ENCODE results near the gene ADAP1. TPM values are rescaled to one million over a fixed set of nuclear protein-coding genes. Genes with fewer than 3 reads are reported as not detected.
A peak's percentile ranks its signal among the peaks of the same experiment; 100 is the strongest.

ADAP1 gene
- polyA plus RNA-seq, 6 donors from 2014 or later = 3.3 to 7.0 (median 4.3) TPM

DNA sequence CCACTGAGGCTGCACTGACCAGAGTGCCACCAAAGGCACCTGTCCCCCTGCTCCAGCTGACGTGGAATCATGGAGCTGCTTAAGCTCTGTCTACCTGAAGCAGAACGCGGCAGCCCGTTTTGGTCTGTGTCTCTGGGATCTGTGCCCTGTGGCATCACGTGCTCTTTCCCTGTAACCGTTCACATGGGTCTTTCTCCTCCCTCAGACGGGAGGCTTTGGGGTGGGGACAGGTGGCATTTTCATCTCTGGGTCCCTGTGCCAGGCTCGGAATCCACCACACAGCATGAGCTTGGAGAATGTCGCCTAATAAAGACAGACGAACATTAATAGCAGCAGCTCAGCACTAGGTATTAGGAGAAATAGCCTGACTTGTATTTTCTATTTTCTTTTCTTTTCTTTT lies 1.6 kb upstream of the ADAP1 start:
- H3K27ac Mint-ChIP-seq = peak overlapping the region in 1 of 6 donors; percentile 89
- H3K9me3 Mint-ChIP-seq = no peaks in the 10 kb centered on the region
- DNase-seq (no peak), ATAC-seq (ENCODE audit: low read depth in 2 of 2) (no peak)
- peaks cover 0 to 11% (median 0%) of the 10 kb centered on the region in 3 donors for H3K27me3 Mint-ChIP-seq
- H3K4me3 Mint-ChIP-seq = peak overlapping the region in 7 of 8 donors; percentile 50 to 85 (median 68)
- peaks cover 0 to 4% (median 4%) of the 10 kb centered on the region in 3 donors for H3K4me1 Mint-ChIP-seq
- H3K36me3 Mint-ChIP-seq = no peaks in the 10 kb centered on the region

- peak; percentile 28 for DNase-seq
- H3K36me3 Mint-ChIP-seq = no peaks in the 10 kb centered on the region
- peak overlapping the region in 6 of 8 donors; percentile 12 to 72 (median 54) for H3K4me3 Mint-ChIP-seq
- H3K9me3 Mint-ChIP-seq = no peaks in the 10 kb centered on the region
- ATAC-seq (ENCODE audit: low read depth in 2 of 2) = peak; percentile 23 to 27
- peaks cover 0 to 11% (median 6%) of the 10 kb centered on the region in 3 donors for H3K27me3 Mint-ChIP-seq
- peaks cover 4 to 14% (median 7%) of the 10 kb centered on the region in 3 donors for H3K4me1 Mint-ChIP-seq
- no peak overlapping the region for H3K27ac Mint-ChIP-seq
Observed at GRCh38 chr7:953547-954327, 743 bp downstream of the ADAP1 start.

- H3K27ac Mint-ChIP-seq = peak overlapping the region in 1 of 6 donors; percentile 36
- DNase-seq = no peak
- peaks cover 0 to 11% (median 8%) of the 10 kb centered on the region in 3 donors for H3K27me3 Mint-ChIP-seq
- H3K9me3 Mint-ChIP-seq = no peaks in the 10 kb centered on the region
- H3K4me1 Mint-ChIP-seq = peaks cover 4 to 14% (median 11%) of the 10 kb centered on the region in 3 donors
- ATAC-seq (ENCODE audit: low read depth in 2 of 2) = no peak
- H3K4me3 Mint-ChIP-seq = peak overlapping the region in 5 of 8 donors; percentile 19 to 70 (median 44)
- H3K36me3 Mint-ChIP-seq = no peaks in the 10 kb centered on the region
Observed at GRCh38 chr7:952548-953441, 1.7 kb downstream of the ADAP1 start.

DNA sequence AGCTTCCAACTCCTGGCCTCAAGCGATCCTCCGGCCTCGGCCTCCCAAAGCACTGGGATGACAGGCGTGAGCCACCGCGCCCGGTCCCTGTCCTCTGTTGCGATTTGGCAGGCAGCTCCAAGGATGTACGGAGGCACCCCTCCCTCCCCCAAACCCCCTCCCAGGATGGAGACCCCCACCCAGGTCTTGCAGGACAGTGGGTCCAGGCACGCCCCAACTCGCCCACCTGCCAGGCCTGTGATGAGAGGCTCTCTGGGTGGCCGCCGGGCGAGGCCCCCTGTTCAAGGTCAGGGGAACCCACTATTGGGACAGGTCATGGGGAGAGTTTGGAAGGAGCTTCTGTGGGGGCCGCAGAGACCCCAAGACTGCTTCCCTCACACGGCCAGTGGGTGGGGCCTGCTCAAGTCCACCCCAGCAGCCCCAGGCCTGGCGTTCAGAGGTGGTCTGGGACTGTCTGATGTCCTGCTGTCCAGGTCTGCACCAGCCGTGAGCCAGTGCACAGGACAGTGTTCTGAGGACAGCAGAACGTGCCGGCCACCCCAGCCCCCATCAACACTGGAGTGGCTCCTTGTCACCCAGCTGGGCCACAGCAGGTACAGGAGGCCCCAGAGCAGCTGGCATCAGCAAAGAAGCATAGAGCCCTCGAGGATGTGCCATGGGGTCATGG lies 2.5 kb downstream of the ADAP1 start:
- H3K9me3 Mint-ChIP-seq = no peaks in the 10 kb centered on the region
- DNase-seq (no peak), ATAC-seq (ENCODE audit: low read depth in 2 of 2) (no peak)
- H3K27me3 Mint-ChIP-seq = peaks cover 0 to 8% (median 7%) of the 10 kb centered on the region in 3 donors
- H3K4me1 Mint-ChIP-seq = peaks cover 4 to 14% (median 11%) of the 10 kb centered on the region in 3 donors
- peak overlapping the region in 1 of 6 donors; percentile 36 for H3K27ac Mint-ChIP-seq
- no peaks in the 10 kb centered on the region for H3K36me3 Mint-ChIP-seq
- peak overlapping the region in 4 of 8 donors; percentile 19 to 70 (median 32) for H3K4me3 Mint-ChIP-seq

DNA sequence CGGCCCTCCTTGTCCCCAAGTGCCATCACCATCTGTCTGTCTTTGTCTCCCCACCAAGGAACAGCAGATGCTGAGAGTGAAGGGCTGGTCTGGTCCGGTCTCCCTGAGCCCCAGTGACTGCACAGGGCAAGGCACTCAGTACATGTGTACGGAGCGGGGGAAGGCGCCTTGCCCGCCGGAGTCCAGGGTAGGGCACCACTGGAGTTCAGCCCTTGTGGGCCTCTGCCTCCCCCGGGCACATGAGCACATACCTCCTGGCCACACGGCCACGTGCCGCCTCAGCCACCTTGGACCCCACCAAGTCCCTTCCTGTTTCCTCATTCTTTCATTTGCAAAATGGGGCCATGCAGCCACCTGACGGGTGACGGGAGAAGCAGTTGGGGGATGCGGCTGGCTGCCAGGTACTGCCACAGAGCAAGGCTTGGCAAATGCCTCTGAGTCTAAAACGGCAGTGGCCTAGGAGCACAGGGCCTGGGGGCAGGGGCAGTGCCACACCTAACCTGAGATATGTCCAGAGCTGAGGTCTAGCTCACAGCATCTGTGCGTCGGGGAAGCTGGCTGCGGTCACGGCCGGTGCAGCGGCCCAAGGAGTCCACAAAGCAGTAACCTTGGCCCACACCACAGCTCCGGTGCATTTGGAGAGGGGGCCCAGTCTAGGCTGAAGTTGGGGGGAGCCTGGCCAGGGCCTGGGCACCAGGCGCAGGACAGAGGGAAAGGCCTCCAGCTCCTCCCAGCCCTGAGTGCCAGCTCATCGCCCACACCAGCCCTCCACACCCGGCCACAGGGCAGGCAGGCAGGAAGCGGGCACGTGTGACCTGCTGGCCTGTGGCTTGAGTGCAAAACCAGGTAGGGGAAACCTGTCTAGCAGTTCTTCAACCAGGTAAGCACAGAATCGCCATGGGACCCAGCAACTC lies 5.2 kb downstream of the ADAP1 start:
- H3K36me3 Mint-ChIP-seq = no peaks in the 10 kb centered on the region
- ATAC-seq (ENCODE audit: low read depth in 2 of 2) (no peak), DNase-seq (no peak)
- no peak overlapping the region for H3K27ac Mint-ChIP-seq
- H3K4me3 Mint-ChIP-seq = no peak overlapping the region
- H3K4me1 Mint-ChIP-seq = peaks cover 0 to 11% (median 10%) of the 10 kb centered on the region in 3 donors
- no peaks in the 10 kb centered on the region for H3K9me3 Mint-ChIP-seq
- peaks cover 0 to 8% (median 0%) of the 10 kb centered on the region in 3 donors for H3K27me3 Mint-ChIP-seq

GRCh38 chr7:947391-948210 lies 6.9 kb downstream of the ADAP1 start:
- H3K36me3 Mint-ChIP-seq = no peaks in the 10 kb centered on the region
- no peak for ATAC-seq (ENCODE audit: low read depth in 2 of 2)
- no peak overlapping the region for H3K27ac Mint-ChIP-seq
- H3K4me3 Mint-ChIP-seq = peak overlapping the region in 1 of 8 donors; percentile 42
- H3K9me3 Mint-ChIP-seq = no peaks in the 10 kb centered on the region
- H3K27me3 Mint-ChIP-seq = peaks cover 0 to 8% (median 0%) of the 10 kb centered on the region in 3 donors
- DNase-seq = no peak
- peaks cover 0 to 11% (median 10%) of the 10 kb centered on the region in 3 donors for H3K4me1 Mint-ChIP-seq

DNA sequence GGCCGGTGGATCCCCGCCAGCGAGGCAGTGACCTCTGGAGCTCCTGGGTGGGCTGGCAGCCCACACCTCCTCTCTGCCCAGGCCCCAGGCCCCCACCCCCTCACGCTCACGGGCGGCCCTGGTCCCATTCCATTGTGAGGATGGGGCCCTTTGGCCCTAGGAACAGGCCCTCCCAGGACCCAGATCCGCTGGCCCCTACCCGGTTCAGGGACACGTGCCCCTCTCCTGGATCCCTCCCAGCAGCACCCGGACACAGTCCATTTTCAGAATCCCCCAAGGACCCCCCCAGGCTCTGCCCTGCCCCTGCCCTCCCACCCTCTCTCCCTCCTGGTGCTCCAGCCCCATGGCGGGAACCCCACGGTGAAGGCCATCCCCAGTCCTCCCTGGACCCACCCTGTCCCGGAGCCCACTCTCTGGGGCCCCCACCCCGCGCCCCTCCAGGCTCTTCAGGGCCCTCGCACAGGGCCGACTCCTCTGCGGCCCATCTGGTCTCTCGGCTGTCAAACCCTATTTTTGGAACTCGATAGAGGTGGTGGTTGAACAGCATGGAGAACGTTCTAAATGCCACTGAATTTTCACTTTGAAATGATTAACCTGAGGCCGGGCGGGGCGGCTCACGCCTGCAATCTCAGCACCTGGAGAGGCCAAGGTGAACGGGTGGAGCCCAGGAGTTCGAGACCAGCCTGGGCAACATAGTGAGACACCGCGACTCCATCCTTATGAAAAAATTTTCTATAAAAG lies 8.1 kb downstream of the ADAP1 start:
- Mint-ChIP-seq H3K9me3 (peaks cover 0 to 4% (median 0%) of the 10 kb centered on the region in 7 donors), H3K4me1 (peaks cover 0 to 17% (median 10%) of the 10 kb centered on the region in 3 donors), H3K27ac (no peak overlapping the region), H3K36me3 (no peaks in the 10 kb centered on the region), H3K4me3 (no peak overlapping the region), H3K27me3 (peaks cover 0 to 18% (median 7%) of the 10 kb centered on the region in 3 donors)
- DNase-seq (no peak), ATAC-seq (ENCODE audit: low read depth in 2 of 2) (no peak)

DNA sequence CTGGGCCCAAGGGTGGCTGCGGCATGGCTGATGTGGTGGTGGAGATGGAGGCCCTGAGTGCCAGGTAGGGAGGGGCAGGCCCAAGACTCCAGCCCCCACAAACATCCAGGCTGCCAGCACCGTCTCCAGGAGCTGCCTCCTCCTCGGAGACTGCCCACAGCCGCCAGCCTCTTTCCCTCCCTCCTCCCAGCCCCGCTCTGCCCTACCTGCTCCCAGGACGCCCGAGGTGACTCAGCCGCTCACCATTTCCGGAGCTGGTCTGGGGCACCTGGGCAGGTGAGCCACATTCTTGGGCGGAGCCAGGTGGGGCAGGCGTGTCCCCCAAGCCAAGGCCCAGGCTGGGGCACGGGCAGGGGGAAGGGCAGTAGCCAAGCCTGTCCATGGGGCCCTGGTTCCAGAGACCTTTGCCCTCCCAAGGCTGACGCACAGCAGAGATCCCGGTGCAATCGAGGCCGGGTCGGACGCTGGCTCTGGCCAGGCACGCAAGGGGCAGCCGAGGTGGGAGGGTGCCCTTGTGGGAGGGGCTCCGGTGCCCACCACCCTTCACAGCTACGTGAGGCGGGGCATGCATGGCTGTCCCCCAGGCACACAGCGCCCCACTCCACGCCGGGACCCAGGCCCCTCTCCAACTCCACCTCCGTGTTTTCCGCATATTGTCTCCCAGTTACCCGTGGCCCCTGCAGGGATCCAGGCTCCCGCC lies 8.8 kb downstream of the ADAP1 start:
- ATAC-seq (ENCODE audit: low read depth in 2 of 2) (no peak), DNase-seq (no peak)
- Mint-ChIP-seq H3K27me3 (peaks cover 5 to 25% (median 12%) of the 10 kb centered on the region in 3 donors), H3K4me1 (peaks cover 5 to 14% (median 12%) of the 10 kb centered on the region in 3 donors), H3K36me3 (no peaks in the 10 kb centered on the region), H3K9me3 (peaks cover 0 to 8% (median 0%) of the 10 kb centered on the region in 7 donors), H3K4me3 (no peak overlapping the region), H3K27ac (no peak overlapping the region)

DNA sequence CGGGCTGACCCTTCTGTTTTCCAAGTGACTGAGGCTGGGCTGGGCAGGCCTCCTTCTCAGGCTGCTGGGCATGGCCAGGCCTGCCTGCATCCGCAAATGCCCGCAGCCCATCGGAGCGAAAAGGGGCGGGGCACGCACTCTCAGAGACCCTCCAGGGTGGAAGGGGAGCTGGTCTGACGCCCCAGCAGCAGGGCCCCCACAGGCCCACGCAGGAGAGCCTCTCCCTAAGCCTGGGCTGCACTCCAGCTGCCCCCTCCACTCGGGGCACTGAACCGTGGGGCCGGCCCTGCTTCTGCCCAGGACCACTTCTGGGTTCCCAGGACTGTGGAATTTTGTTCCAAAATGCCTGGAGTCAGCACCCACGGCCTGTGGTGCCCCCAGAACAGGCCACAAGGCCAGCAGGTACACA lies 9.3 kb downstream of the ADAP1 start:
- Mint-ChIP-seq H3K27ac (no peak overlapping the region), H3K4me1 (peaks cover 8 to 13% (median 8%) of the 10 kb centered on the region in 3 donors), H3K9me3 (peaks cover 0 to 14% (median 5%) of the 10 kb centered on the region in 7 donors), H3K36me3 (no peaks in the 10 kb centered on the region), H3K4me3 (no peak overlapping the region), H3K27me3 (peaks cover 6 to 25% (median 12%) of the 10 kb centered on the region in 3 donors)
- ATAC-seq (ENCODE audit: low read depth in 2 of 2) (no peak), DNase-seq (no peak)

DNA sequence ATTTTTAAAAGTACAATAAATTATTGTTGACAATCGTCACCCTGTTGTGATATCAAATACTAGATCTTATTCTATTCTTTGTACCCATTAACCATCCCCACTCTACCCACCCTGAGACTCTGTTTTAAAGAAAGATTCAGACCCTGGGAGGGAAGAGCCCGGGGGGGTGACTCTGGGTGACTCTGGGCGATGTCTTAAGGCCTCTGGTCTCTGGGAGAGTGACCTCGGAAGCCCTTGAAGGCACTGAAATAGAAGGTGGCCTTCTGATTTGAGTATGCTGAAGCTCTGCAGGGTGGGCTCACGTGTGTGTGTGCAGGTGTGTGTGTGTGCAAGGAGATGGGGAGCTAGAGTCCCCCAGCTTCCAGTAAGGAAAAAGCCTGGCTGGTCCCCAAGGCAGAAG lies 9.7 kb downstream of the ADAP1 start:
- no peak for ATAC-seq (ENCODE audit: low read depth in 2 of 2)
- peaks cover 3 to 13% (median 8%) of the 10 kb centered on the region in 3 donors for H3K4me1 Mint-ChIP-seq

More for the DNA sequence above, 9.7 kb downstream of the ADAP1 start:
- Mint-ChIP-seq H3K9me3 (peaks cover 0 to 16% (median 9%) of the 10 kb centered on the region in 7 donors), H3K27me3 (peaks cover 6 to 25% (median 12%) of the 10 kb centered on the region in 3 donors), H3K36me3 (no peaks in the 10 kb centered on the region), H3K27ac (no peak overlapping the region), H3K4me3 (no peak overlapping the region)
- DNase-seq = no peak

All from naive B cell (primary cell).